Measurements from ENCODE around the gene PDZD4. TPM values are rescaled to one million over a fixed set of nuclear protein-coding genes. Genes with fewer than 3 reads are reported as not detected.

The PDZD4 gene
- total RNA-seq: 0.39 and 0.66 TPM in 2 replicates

GRCh38 chrX:153829799-153830639 is at the start of gene PDZD4:
Gene PDZD4, minus strand, starts transcription at chrX:153830544. Its CDS starts 246 bp downstream, at chrX:153830298.
- intact Hi-C loops (cut with micrococcal nuclease): no loop called here

- intact Hi-C loops (cut with micrococcal nuclease): no loop called here
These were observed 49.5 kb upstream of the PDZD4 start for GRCh38 chrX:153879741-153880439.

- intact Hi-C loops (cut with micrococcal nuclease): no loop called here
These were observed 48.8 kb upstream of the PDZD4 start for GRCh38 chrX:153878969-153879653.

- intact Hi-C loops (cut with micrococcal nuclease): no loop called here
These were observed 48.0 kb upstream of the PDZD4 start for GRCh38 chrX:153878345-153878744.

- intact Hi-C loops (cut with micrococcal nuclease): no loop called here
These were observed 47.4 kb upstream of the PDZD4 start for GRCh38 chrX:153877571-153878261.

- intact Hi-C loops (cut with micrococcal nuclease): no loop called here
These were observed 45.8 kb upstream of the PDZD4 start for GRCh38 chrX:153876112-153876491.

- intact Hi-C loops (cut with micrococcal nuclease): loop anchor here (1.0 to 2.0 kb wide), 2 partner anchors 57 to 81 kb away; partner anchors contain the start of genes IDH3G and SSR4
These were observed 45.2 kb upstream of the PDZD4 start for GRCh38 chrX:153875391-153876111.

GRCh38 chrX:153874366-153875125 is 44.2 kb upstream of the PDZD4 start:
- intact Hi-C loops (cut with micrococcal nuclease): loop anchor here (1.0 to 2.0 kb wide), 2 partner anchors 56 to 80 kb away; partner anchors contain the start of genes IDH3G and SSR4

- intact Hi-C loops (cut with micrococcal nuclease): loop anchor here (2.0 kb wide), 1 partner anchor 55 kb away; no protein-coding TSS in a partner anchor
These were observed 43.7 kb upstream of the PDZD4 start for GRCh38 chrX:153874085-153874365.

GRCh38 chrX:153873282-153874084 is 43.1 kb upstream of the PDZD4 start:
- intact Hi-C loops (cut with micrococcal nuclease): loop anchor here (2.0 kb wide), 1 partner anchor 55 kb away; no protein-coding TSS in a partner anchor

GRCh38 chrX:153871946-153872878 is 41.9 kb upstream of the PDZD4 start:
- intact Hi-C loops (cut with micrococcal nuclease): no loop called here

GRCh38 chrX:153871451-153871850 is 41.1 kb upstream of the PDZD4 start:
- intact Hi-C loops (cut with micrococcal nuclease): no loop called here

GRCh38 chrX:153870791-153871360 is 40.5 kb upstream of the PDZD4 start:
- intact Hi-C loops (cut with micrococcal nuclease): no loop called here

GRCh38 chrX:153870288-153870690 is 39.9 kb upstream of the PDZD4 start:
- intact Hi-C loops (cut with micrococcal nuclease): no loop called here

GRCh38 chrX:153869473-153870287 is 39.3 kb upstream of the PDZD4 start:
- intact Hi-C loops (cut with micrococcal nuclease): no loop called here

GRCh38 chrX:153868576-153869472 is 38.5 kb upstream of the PDZD4 start:
- intact Hi-C loops (cut with micrococcal nuclease): no loop called here
